IMR-90 (cell line): ENCODE results near the gene TBCD. TPM values are rescaled to one million over a fixed set of nuclear protein-coding genes. Genes with fewer than 3 reads are reported as not detected.

Source experiments
- ATAC-seq: fragments of 200-7000 bp; cut with Tn5 transposase; 2 replicates; pipeline ENCODE4 v1.9.1; 2020; ENCODE audit warnings: low read depth, mild to moderate bottlenecking, moderate library complexity
- BruUV-seq: library from RNA; stranded (reverse); fragments of 400-500 nt; replicated peaks from 2 replicates; lab custom pipeline; 2021; lab: Mats Ljungman, UMichigan
- CTCF ChIA-PET: fragments of 300-600 bp; formaldehyde crosslinking; extraction: SDS; loops from one replicate; lab custom pipeline; 2021; ENCODE audit warnings: antibody characterized with exemption; lab: Yijun Ruan, JAX
- POLR2A ChIA-PET: fragments of 300-600 bp; sonication (Branson Sonifier 250); formaldehyde crosslinking; loops from one replicate; lab custom pipeline; 2022; ENCODE audit warnings: antibody characterized with exemption; ENCODE audit not compliant: unreplicated experiment; lab: Charles Lee
- DNase-seq: peaks from one replicate; pipeline ENCODE4 v3.0.0; 2013
- H2AFZ ChIP-seq: replicated peaks from 2 replicates; pipeline ENCODE3; 2013; ENCODE audit warnings: low read length, mild to moderate bottlenecking; ENCODE audit not compliant: poor library complexity
- H2AK5ac ChIP-seq: 2 replicates; pipeline ENCODE4 v1.6.1; 2013; ENCODE audit warnings: low read depth, low read length, inconsistent platforms
- H2AK9ac ChIP-seq: replicated peaks from 2 replicates; pipeline ENCODE3; 2013; ENCODE audit warnings: mild to moderate bottlenecking, low read depth, low read length, moderate library complexity; ENCODE audit not compliant: poor library complexity
- H2BK120ac ChIP-seq: 2 replicates; pipeline ENCODE4 v1.6.1; 2013; ENCODE audit warnings: low read depth, low read length, inconsistent platforms
- H2BK15ac ChIP-seq: 3 replicates; pipeline ENCODE4 v1.6.1; 2013; ENCODE audit warnings: low read depth, low read length, inconsistent platforms
- H2BK20ac ChIP-seq: 2 replicates; pipeline ENCODE4 v1.6.1; 2013; ENCODE audit warnings: low read depth, mild to moderate bottlenecking, inconsistent platforms, low read length, moderate library complexity
- H2BK5ac ChIP-seq: 2 replicates; pipeline ENCODE4 v1.6.1; 2013; ENCODE audit warnings: mild to moderate bottlenecking, low read depth, low read length, inconsistent platforms; ENCODE audit not compliant: poor library complexity, severe bottlenecking
- H3K14ac ChIP-seq: replicated peaks from 2 replicates; pipeline ENCODE4 v1.6.1; 2013; ENCODE audit warnings: low read depth, low read length, inconsistent platforms
- H3K18ac ChIP-seq: 2 replicates; pipeline ENCODE4 v1.6.1; 2013; ENCODE audit warnings: low read depth, low read length, control low read depth
- H3K23ac ChIP-seq: 2 replicates; pipeline ENCODE4 v1.6.1; 2013; ENCODE audit warnings: low read depth, low read length, inconsistent platforms
- H3K27ac ChIP-seq: 2 replicates; pipeline ENCODE4 v1.5.1; 2013; ENCODE audit warnings: mild to moderate bottlenecking, control low read depth, low read length; ENCODE audit not compliant: insufficient read depth
- H3K27me3 ChIP-seq: 2 replicates; pipeline ENCODE4 v1.6.1; 2013; ENCODE audit warnings: low read length; ENCODE audit not compliant: control insufficient read depth, insufficient read depth
- H3K36me3 ChIP-seq: 2 replicates; pipeline ENCODE4 v1.6.1; 2013; ENCODE audit warnings: low read length, mixed read lengths; ENCODE audit not compliant: control insufficient read depth, insufficient read depth
- H3K4ac ChIP-seq: 2 replicates; pipeline ENCODE4 v1.6.1; 2013; ENCODE audit warnings: low read depth, low read length, inconsistent platforms
- H3K4me1 ChIP-seq: 2 replicates; pipeline ENCODE4 v1.6.1; 2013; ENCODE audit warnings: low read length, mixed read lengths; ENCODE audit not compliant: control insufficient read depth, insufficient read depth
- H3K4me2 ChIP-seq: 2 replicates; pipeline ENCODE4 v1.6.1; 2013; ENCODE audit warnings: low read depth, mild to moderate bottlenecking, control low read depth, low read length, moderate library complexity
- H3K4me3 ChIP-seq: 2 replicates; pipeline ENCODE4 v1.5.1; 2013; ENCODE audit warnings: low read depth, mild to moderate bottlenecking, control low read depth, low read length, moderate library complexity; ENCODE audit not compliant: insufficient read depth
- H3K56ac ChIP-seq: 2 replicates; pipeline ENCODE4 v1.6.1; 2013; ENCODE audit warnings: low read length, inconsistent platforms; ENCODE audit not compliant: insufficient read depth; ENCODE audit errors: extremely low read depth
- H3K79me1 ChIP-seq, 2 experiments: 2 replicates each; pipeline ENCODE4 v1.6.1; 2013; ENCODE audit warnings: low read length in 2 of 2, inconsistent platforms in 1 of 2, low read depth in 1 of 2
- H3K9ac ChIP-seq: 2 replicates; pipeline ENCODE4 v1.6.1; 2013; ENCODE audit warnings: low read depth, low read length, control low read depth
- H3K9me1 ChIP-seq: 2 replicates; pipeline ENCODE4 v1.6.1; 2013; ENCODE audit warnings: low read length, inconsistent platforms; ENCODE audit not compliant: insufficient read depth
- H3K9me3 ChIP-seq: 2 replicates; pipeline ENCODE4 v1.6.1; 2013; ENCODE audit warnings: low read length; ENCODE audit not compliant: control insufficient read depth, insufficient read depth
- H4K20me1 ChIP-seq: 2 replicates; pipeline ENCODE4 v1.6.1; 2013; ENCODE audit warnings: low read length, inconsistent platforms; ENCODE audit not compliant: insufficient read depth
- H4K5ac ChIP-seq: 2 replicates; pipeline ENCODE4 v1.6.1; 2013; ENCODE audit warnings: mild to moderate bottlenecking, low read depth, low read length, control low read depth
- H4K8ac ChIP-seq, 2 experiments: 2 replicates each; pipeline ENCODE4 v1.6.1; 2013; ENCODE audit warnings: low read depth in 2 of 2, low read length in 2 of 2, control low read depth in 1 of 2, inconsistent platforms in 1 of 2
- H4K91ac ChIP-seq: 2 replicates; pipeline ENCODE4 v1.6.1; 2013; ENCODE audit warnings: low read depth, low read length, inconsistent platforms; ENCODE audit not compliant: insufficient read depth
- BHLHE40 ChIP-seq: fragments of 150-350 bp; IDR thresholded peaks from 2 replicates; pipeline ENCODE4 v1.6.1; 2016; ENCODE audit warnings: mild to moderate bottlenecking, low read depth, low read length
- CEBPB ChIP-seq: IDR thresholded peaks from 2 replicates; pipeline ENCODE4 v1.6.1; 2012; ENCODE audit warnings: low read depth, low read length, improper control_type of control experiment
- CHD1 ChIP-seq: IDR thresholded peaks from 2 replicates; pipeline ENCODE4 v1.6.1; 2012; ENCODE audit warnings: low read depth, low read length, improper control_type of control experiment
- ELK1 ChIP-seq: fragments of 150-350 bp; IDR thresholded peaks from 2 replicates; pipeline ENCODE4 v1.6.1; 2016; ENCODE audit warnings: low read depth, mild to moderate bottlenecking, low read length, moderate library complexity, borderline replicate concordance
- FOS ChIP-seq: fragments of 150-350 bp; IDR thresholded peaks from 2 replicates; pipeline ENCODE4 v1.6.1; 2016; ENCODE audit warnings: low read depth, low read length
- MAFK ChIP-seq: IDR thresholded peaks from 2 replicates; pipeline ENCODE4 v1.6.1; 2012; ENCODE audit warnings: low read depth, low read length, improper control_type of control experiment
- MAZ ChIP-seq: IDR thresholded peaks from 2 replicates; pipeline ENCODE4 v1.6.1; 2012; ENCODE audit warnings: low read depth, mild to moderate bottlenecking, low read length, improper control_type of control experiment, moderate library complexity, borderline replicate concordance
- NFE2L2 ChIP-seq: fragments of 150-350 bp; IDR thresholded peaks from 2 replicates; pipeline ENCODE4 v1.6.1; 2016; ENCODE audit warnings: low read depth, mild to moderate bottlenecking, low read length
- POLR2A ChIP-seq: IDR thresholded peaks from 2 replicates; pipeline ENCODE4 v1.6.1; 2012; ENCODE audit warnings: mild to moderate bottlenecking, low read depth, low read length
- RAD21 ChIP-seq: IDR thresholded peaks from 2 replicates; pipeline ENCODE4 v1.6.1; 2012; ENCODE audit warnings: low read length, improper control_type of control experiment
- SMC3 ChIP-seq: fragments of 150-350 bp; IDR thresholded peaks from 2 replicates; pipeline ENCODE4 v1.6.1; 2016; ENCODE audit warnings: low read depth, mild to moderate bottlenecking, antibody characterized with exemption, low read length, moderate library complexity
- USF2 ChIP-seq: fragments of 150-350 bp; IDR thresholded peaks from 2 replicates; pipeline ENCODE4 v1.6.1; 2017; ENCODE audit warnings: mild to moderate bottlenecking, antibody characterized with exemption, low read length, low read depth
- WGBS, 2 experiments: methylation state at CpG; one replicate each; pipeline versions ENCODE4 v1.1.5 to v1.1.7; 2013; ENCODE audit warnings: missing lambda C conversion rate in 2 of 2; ENCODE audit not compliant: insufficient read length in 1 of 2; ENCODE audit errors: extremely low coverage in 2 of 2; 5-methylcytosine and 5-hydroxymethylcytosine counted together
- dilution Hi-C: fragments of 300-500 bp; cut with HindIII; formaldehyde crosslinking; loops from one replicate; pipeline ENCODE4 v1.14.3; 2018; ENCODE audit warnings: low sequenced_read_pairs; ENCODE audit not compliant: unreplicated experiment
- in situ Hi-C: fragments of 300-500 bp; cut with MboI; formaldehyde crosslinking; loops from 3 replicates; pipeline ENCODE4 v1.14.3; 2019; ENCODE audit warnings: low sequenced_read_pairs, inconsistent platforms, mixed read lengths
- intact Hi-C: fragments of 100-400 bp; cut with micrococcal nuclease; formaldehyde crosslinking; loops from 2 replicates; pipeline ENCODE4 v1.10.0; 2022
- polyA plus RNA-seq, 3 experiments: library from polyadenylated mRNA; depleted of rRNA; stranded (reverse); fragments of >200 nt; gene quantifications; 2 replicates each; pipeline ENCODE4 v1.2.3, GENCODE V29; 2012; ENCODE audit warnings: low replicate concordance in 1 of 3
- total RNA-seq: library from RNA; depleted of rRNA; stranded (reverse); fragments of >200 nt; gene quantifications from 2 replicates; pipeline ENCODE4 v1.2.3, GENCODE V29; 2012

The TBCD gene
- total and polyA plus RNA-seq, 2 of the 4 experiments (the other 2 are of a cell fraction): 21.9 to 54.5 TPM

- H3K27ac ChIP-seq: no peak overlapping the region
- CTCF ChIA-PET: interaction anchor here (0.6 kb wide), 1 partner anchor 44 kb away, joined by 5 read pairs; no protein-coding TSS in a partner anchor
Observed at GRCh38 chr17:82831041-82831817, 79.4 kb downstream of the TBCD start.

More at GRCh38 chr17:82831041-82831817, 79.4 kb downstream of the TBCD start:
- WGBS, 2 experiments: 97% methylated on average over 16 of the region's 29 CpGs; no CpG with 5 or more reads in 1 of the 2 experiments
- Histone ChIP-seq H2BK15ac (no peak overlapping the region), H2BK120ac (no peak overlapping the region), H3K4ac (no peak overlapping the region), H3K9me1 (peaks cover 18% of the 10 kb centered on the region), H2AK5ac (no peak overlapping the region), H3K9ac (no peak overlapping the region), H2AFZ (no peak overlapping the region), H3K14ac (no peak overlapping the region), H3K23ac (no peak overlapping the region), H3K9me3 (no peaks in the 10 kb centered on the region), H4K20me1 (peaks cover 10% of the 10 kb centered on the region), H2AK9ac (peak overlapping the region; percentile 10), H3K4me2 (no peak overlapping the region), H3K56ac (no peak overlapping the region), H2BK20ac (no peak overlapping the region), H3K79me1 (peaks cover 10 to 28% of the 10 kb centered on the region in 2 experiments; a peak in 3 of 4 replicates), H4K8ac (no peak overlapping the region), H3K27me3 (no peaks in the 10 kb centered on the region), H3K4me3 (no peak overlapping the region), H4K5ac (no peak overlapping the region), H3K4me1 (peaks cover 4% of the 10 kb centered on the region; the same call in 1 of the 2 replicates), H3K36me3 (peaks cover 26% of the 10 kb centered on the region), H4K91ac (no peak overlapping the region), H3K18ac (no peak overlapping the region), H2BK5ac (no peak overlapping the region)
- DNase-seq (no peak), ATAC-seq (no peak)
- intact Hi-C loops (no loop called here), in situ Hi-C loops (no loop called here), dilution Hi-C loops (no loop called here)
- BruUV-seq: no TSS peak
- no peak for TF ChIP-seq NFE2L2
- TF ChIP-seq FOS: no peak
- no peak for TF ChIP-seq CEBPB
- no peak for TF ChIP-seq SMC3
- no peak for TF ChIP-seq MAFK
- no peak for TF ChIP-seq BHLHE40
- no peak for TF ChIP-seq MAZ
- TF ChIP-seq CHD1: no peak
- no peak for TF ChIP-seq RAD21
- no peak for TF ChIP-seq POLR2A
- no peak for TF ChIP-seq USF2
- TF ChIP-seq ELK1: no peak
- POLR2A ChIA-PET: no interaction called here
